K562 (cell line): Measurements from ENCODE around the gene ECPAS. TPM values are rescaled to one million over a fixed set of nuclear protein-coding genes. Genes with fewer than 3 reads are reported as not detected.
A peak's percentile ranks its signal among the peaks of the same experiment; 100 is the strongest.

Experiments used
- ATAC-seq: fragments of 200-7000 bp; cut with Tn5 transposase; 3 replicates; pipeline ENCODE4 v1.9.1; 2020; ENCODE audit warnings: moderate library complexity
- BruUV-seq: library from RNA; stranded (reverse); fragments of 400-500 nt; replicated peaks from 2 replicates; lab custom pipeline; 2021; lab: Mats Ljungman, UMichigan
- CTCF ChIA-PET: fragments of 300-600 bp; formaldehyde crosslinking; extraction: SDS; loops from one replicate; lab custom pipeline; 2021; ENCODE audit warnings: low intra/inter-chr PET ratio; lab: Yijun Ruan, JAX
- POLR2A ChIA-PET: fragments of 300-600, 350-650 bp; sonication (Branson Sonifier 250); formaldehyde crosslinking; extraction: SDS; loops from one replicate; lab custom pipeline; 2021; ENCODE audit warnings: antibody characterized with exemption, inconsistent platforms; lab: Yijun Ruan, JAX
- DNase-seq, 4 experiments: peaks; one replicate each; pipeline versions ENCODE4 v3.0.0 to v3.0.0-alpha.2; 2011 to 2018; ENCODE audit warnings: low spot score in 3 of 4, mixed read lengths in 3 of 4; ENCODE audit errors: extremely low read depth in 1 of 4
- FAIRE-seq: peaks from 2 replicates; lab custom pipeline; 2011; peaks lifted over from hg19 to GRCh38; lab: Jason Lieb, UNC
- H2AFZ ChIP-seq: 2 replicates; pipeline ENCODE4 v1.6.0; 2011; ENCODE audit warnings: low read depth, low read length, control low read depth, inconsistent platforms
- H3K27ac ChIP-seq: fragments of 200-600 bp; 3 replicates; pipeline ENCODE4 v1.8.0; 2011; ENCODE audit warnings: low read depth, mild to moderate bottlenecking, control low read depth, inconsistent platforms, low read length, moderate library complexity, mixed read lengths; ENCODE audit errors: extremely low read depth
- H3K27me3 ChIP-seq, 2 experiments: fragments of 300-600 bp in 1 of 2; 2 replicates in 1 of 2; 3 replicates in 1 of 2; pipeline versions ENCODE4 v1.6.0 to v1.8.0; 2011; ENCODE audit warnings: inconsistent platforms in 2 of 2, low read length in 2 of 2, mild to moderate bottlenecking in 1 of 2, mixed read lengths in 1 of 2, moderate library complexity in 1 of 2; ENCODE audit not compliant: control insufficient read depth in 2 of 2, insufficient read depth in 2 of 2
- H3K36me3 ChIP-seq: fragments of 300-600 bp; 3 replicates; pipeline ENCODE4 v1.8.0; 2011; ENCODE audit warnings: mild to moderate bottlenecking, low read length, inconsistent platforms; ENCODE audit not compliant: control insufficient read depth, insufficient read depth
- H3K4me1 ChIP-seq, 2 experiments: fragments of 200-600 bp in 1 of 2; replicated peaks in 1 of 2; 2 replicates in 1 of 2; 3 replicates in 1 of 2; pipeline versions ENCODE4 v1.5.1 to v1.8.0; 2011; ENCODE audit warnings: inconsistent platforms in 2 of 2, low read length in 2 of 2, mild to moderate bottlenecking in 1 of 2, mixed read lengths in 1 of 2, moderate library complexity in 1 of 2; ENCODE audit not compliant: control insufficient read depth in 2 of 2, insufficient read depth in 2 of 2
- H3K4me2 ChIP-seq: 2 replicates; pipeline ENCODE4 v1.6.1; 2011; ENCODE audit warnings: low read length, control low read depth, inconsistent platforms, mixed read lengths; ENCODE audit not compliant: insufficient read depth
- H3K4me3 ChIP-seq: fragments of 200-600 bp; sonication (generic), shearing (Covaris generic); 2 replicates; pipeline ENCODE4 v1.5.1; 2016; ENCODE audit warnings: control low read depth, inconsistent platforms
- H3K79me2 ChIP-seq: fragments of 200-600 bp; 3 replicates; pipeline ENCODE4 v1.8.0; 2011; ENCODE audit warnings: low read length, inconsistent platforms; ENCODE audit not compliant: control insufficient read depth, insufficient read depth
- H3K9ac ChIP-seq, 2 experiments: 2 replicates each; pipeline versions ENCODE4 v1.6.0 to v1.6.1; 2011; ENCODE audit warnings: low read depth in 2 of 2, low read length in 2 of 2, control low read depth in 1 of 2, inconsistent platforms in 1 of 2, mild to moderate bottlenecking in 1 of 2, mixed read lengths in 1 of 2; ENCODE audit not compliant: insufficient read depth in 1 of 2
- H3K9me1 ChIP-seq: one replicate; pipeline ENCODE4 v1.6.0; 2011; ENCODE audit warnings: inconsistent platforms, mild to moderate bottlenecking, low read length, moderate library complexity; ENCODE audit not compliant: control insufficient read depth, insufficient read depth
- H3K9me3 ChIP-seq: replicated peaks from 2 replicates; pipeline ENCODE4 v1.5.1; 2011; ENCODE audit warnings: low read depth, low read length, inconsistent platforms; ENCODE audit not compliant: control insufficient read depth, insufficient read depth
- H4K20me1 ChIP-seq: replicated peaks from 2 replicates; pipeline ENCODE4 v1.6.1; 2011; ENCODE audit warnings: low read length, inconsistent platforms, mixed read lengths; ENCODE audit not compliant: control insufficient read depth, insufficient read depth
- HCFC1 ChIP-seq: IDR thresholded peaks from 2 replicates; pipeline ENCODE4 v1.6.1; 2012; ENCODE audit warnings: low read depth, low read length, improper control_type of control experiment
- SIN3A ChIP-seq, 2 experiments: fragments of 150-350 bp in 1 of 2; IDR thresholded peaks; 2 replicates each; pipeline ENCODE4 v1.6.1; 2011 to 2016; ENCODE audit warnings: borderline replicate concordance in 2 of 2, low read depth in 2 of 2, low read length in 2 of 2, mild to moderate bottlenecking in 2 of 2, moderate library complexity in 2 of 2; ENCODE audit not compliant: control insufficient read depth in 1 of 2
- SMARCB1 ChIP-seq: IDR thresholded peaks from 2 replicates; pipeline ENCODE4 v1.6.1; 2011; ENCODE audit warnings: improper control_type of control experiment, low read depth; ENCODE audit not compliant: insufficient read length
- SRSF3 ChIP-seq: fragments of 200-400 bp; formaldehyde crosslinking; IDR thresholded peaks from 2 replicates; pipeline ENCODE4 v1.6.1; 2016; ENCODE audit warnings: mild to moderate bottlenecking, low read length, moderate library complexity; ENCODE audit not compliant: insufficient read depth
- ZNF551 ChIP-seq: fragments of 250-450 bp; sonication (Bioruptor Pico); IDR thresholded peaks from 2 replicates; pipeline ENCODE4 v1.5.0; 2021; ENCODE audit warnings: mild to moderate bottlenecking, moderate library complexity
- ZNF780A ChIP-seq: fragments of 250-450 bp; sonication (Bioruptor Pico); IDR thresholded peaks from 2 replicates; pipeline ENCODE4 v1.5.0; 2021; ENCODE audit warnings: mild to moderate bottlenecking
- whole genome bisulfite sequencing: fragments of 100-300 bp; shearing (Covaris generic); methylation state at CpG from one replicate; pipeline ENCODE4 v1.1.6; 2016; ENCODE audit warnings: low coverage, mixed read lengths; ENCODE audit not compliant: insufficient coverage; ENCODE audit errors: missing lambda C conversion rate; 5-methylcytosine and 5-hydroxymethylcytosine counted together
- in situ Hi-C: fragments of 300-500 bp; cut with MboI; formaldehyde crosslinking; loops from 4 replicates; pipeline ENCODE4 v1.15.0; 2018; ENCODE audit warnings: inconsistent platforms, mixed read lengths
- intact Hi-C: fragments of 100-400 bp; cut with micrococcal nuclease; formaldehyde crosslinking; loops from 2 replicates; pipeline ENCODE4 v1.14.2; 2022
- polyA plus RNA-seq, 8 experiments: library from polyadenylated mRNA; depleted of rRNA in 4 of 8; stranded (reverse) in 5 of 8; unstranded in 3 of 8; fragments of >200 nt; fragmentation: Nextera tagmentation in 2 of 8; fragmentation: Illumina TruSeq in 1 of 8; extraction: Ambion mirVana in 2 of 8; extraction: Trizol in 1 of 8; gene quantifications; 2 replicates each; pipeline versions ENCODE4 v1.2.1 to v1.2.3, GENCODE V29; 2011 to 2014; ENCODE audit warnings: inconsistent platforms in 1 of 8, missing spikeins in 1 of 8
- total RNA-seq, 7 experiments: library from RNA; depleted of rRNA in 6 of 7; stranded (reverse); fragments of >200 nt in 6 of 7; fragmentation: Illumina TruSeq in 2 of 7; extraction: Trizol in 2 of 7; gene quantifications; 2 replicates each; pipeline versions ENCODE4 v1.2.1 to v1.2.3, GENCODE V29; 2011 to 2021; ENCODE audit warnings: low replicate concordance in 1 of 7
- TF ChIP-seq, protein P1 (sequence below), 2 experiments: fragments of 450-650 bp; formaldehyde crosslinking in 1 of 2; IDR thresholded peaks; 2 replicates each; pipeline versions ENCODE4 v1.4.0 to v1.6.1; 2014 to 2020; ENCODE audit warnings: mild to moderate bottlenecking in 2 of 2, borderline replicate concordance in 1 of 2, low read depth in 1 of 2
- TF ChIP-seq, protein P2 (sequence below): fragments of 450-650 bp; IDR thresholded peaks from 2 replicates; pipeline ENCODE4 v1.6.1; 2018; ENCODE audit not compliant: partially characterized antibody

The ECPAS gene
- total and polyA plus RNA-seq, 9 of the 15 experiments (the other 6 are each of a cell fraction or from before 2014, with no cell fraction given): 14.5 to 90.9 (median 75.7) TPM

- H3K9me1 ChIP-seq: no peaks in the 10 kb centered on the region
- no TSS peak for BruUV-seq
- FAIRE-seq: peak; percentile 52
- peak; percentile 60 for ATAC-seq
- peaks cover 16% of the 10 kb centered on the region; the same call in 2 of the 3 replicates for H3K36me3 ChIP-seq
- intact Hi-C loops (no loop called here), in situ Hi-C loops (no loop called here)
- CTCF ChIA-PET: no interaction called here
- no peaks in the 10 kb centered on the region for H3K27me3 ChIP-seq
- peak in 1 of 4 experiments; percentile 8 for DNase-seq
- no peak overlapping the region for H2AFZ ChIP-seq
- no peaks in the 10 kb centered on the region; the same call in 1 of the 2 replicates for H4K20me1 ChIP-seq
- H3K79me2 ChIP-seq: peaks cover 100% of the 10 kb centered on the region
- POLR2A ChIA-PET: interaction anchor here (0.7 kb wide), 1 partner anchor 27 kb away, joined by 3 read pairs; no protein-coding TSS in a partner anchor
- H3K9me3 ChIP-seq: peaks cover under 1% of the 10 kb centered on the region; the same call in 1 of the 2 replicates
- H3K4me2 ChIP-seq: no peak overlapping the region
- WGBS: 71% methylated on average over 2 of the region's 2 CpGs
- H3K4me1 ChIP-seq: no peaks in the 10 kb centered on the region; a peak in 1 of 5 replicates
- H3K27ac ChIP-seq: no peak overlapping the region
- no peak overlapping the region for H3K4me3 ChIP-seq
- no peak overlapping the region for H3K9ac ChIP-seq
- TF ChIP-seq HCFC1 (no peak), SMARCB1 (no peak), SRSF3 (no peak), ZNF780A (CRISPR knock-in tag) (no peak), ZNF551 (CRISPR knock-in tag) (no peak), SIN3A (IDR thresholded peaks at IDR 0.05; ENCODE audit: borderline replicate concordance in 2 of 2, control insufficient read depth in 1 of 2, low read depth in 2 of 2, low read length in 2 of 2) (no peak)
- TF ChIP-seq, protein P1, sequence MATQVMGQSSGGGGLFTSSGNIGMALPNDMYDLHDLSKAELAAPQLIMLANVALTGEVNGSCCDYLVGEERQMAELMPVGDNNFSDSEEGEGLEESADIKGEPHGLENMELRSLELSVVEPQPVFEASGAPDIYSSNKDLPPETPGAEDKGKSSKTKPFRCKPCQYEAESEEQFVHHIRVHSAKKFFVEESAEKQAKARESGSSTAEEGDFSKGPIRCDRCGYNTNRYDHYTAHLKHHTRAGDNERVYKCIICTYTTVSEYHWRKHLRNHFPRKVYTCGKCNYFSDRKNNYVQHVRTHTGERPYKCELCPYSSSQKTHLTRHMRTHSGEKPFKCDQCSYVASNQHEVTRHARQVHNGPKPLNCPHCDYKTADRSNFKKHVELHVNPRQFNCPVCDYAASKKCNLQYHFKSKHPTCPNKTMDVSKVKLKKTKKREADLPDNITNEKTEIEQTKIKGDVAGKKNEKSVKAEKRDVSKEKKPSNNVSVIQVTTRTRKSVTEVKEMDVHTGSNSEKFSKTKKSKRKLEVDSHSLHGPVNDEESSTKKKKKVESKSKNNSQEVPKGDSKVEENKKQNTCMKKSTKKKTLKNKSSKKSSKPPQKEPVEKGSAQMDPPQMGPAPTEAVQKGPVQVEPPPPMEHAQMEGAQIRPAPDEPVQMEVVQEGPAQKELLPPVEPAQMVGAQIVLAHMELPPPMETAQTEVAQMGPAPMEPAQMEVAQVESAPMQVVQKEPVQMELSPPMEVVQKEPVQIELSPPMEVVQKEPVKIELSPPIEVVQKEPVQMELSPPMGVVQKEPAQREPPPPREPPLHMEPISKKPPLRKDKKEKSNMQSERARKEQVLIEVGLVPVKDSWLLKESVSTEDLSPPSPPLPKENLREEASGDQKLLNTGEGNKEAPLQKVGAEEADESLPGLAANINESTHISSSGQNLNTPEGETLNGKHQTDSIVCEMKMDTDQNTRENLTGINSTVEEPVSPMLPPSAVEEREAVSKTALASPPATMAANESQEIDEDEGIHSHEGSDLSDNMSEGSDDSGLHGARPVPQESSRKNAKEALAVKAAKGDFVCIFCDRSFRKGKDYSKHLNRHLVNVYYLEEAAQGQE (IDR thresholded peaks at IDR 0.05; ENCODE audit: borderline replicate concordance): no peak
- TF ChIP-seq, protein P1 (CRISPR knock-in tag; IDR thresholded peaks at IDR 0.05; ENCODE audit: low read depth): no peak
- TF ChIP-seq, protein P2, sequence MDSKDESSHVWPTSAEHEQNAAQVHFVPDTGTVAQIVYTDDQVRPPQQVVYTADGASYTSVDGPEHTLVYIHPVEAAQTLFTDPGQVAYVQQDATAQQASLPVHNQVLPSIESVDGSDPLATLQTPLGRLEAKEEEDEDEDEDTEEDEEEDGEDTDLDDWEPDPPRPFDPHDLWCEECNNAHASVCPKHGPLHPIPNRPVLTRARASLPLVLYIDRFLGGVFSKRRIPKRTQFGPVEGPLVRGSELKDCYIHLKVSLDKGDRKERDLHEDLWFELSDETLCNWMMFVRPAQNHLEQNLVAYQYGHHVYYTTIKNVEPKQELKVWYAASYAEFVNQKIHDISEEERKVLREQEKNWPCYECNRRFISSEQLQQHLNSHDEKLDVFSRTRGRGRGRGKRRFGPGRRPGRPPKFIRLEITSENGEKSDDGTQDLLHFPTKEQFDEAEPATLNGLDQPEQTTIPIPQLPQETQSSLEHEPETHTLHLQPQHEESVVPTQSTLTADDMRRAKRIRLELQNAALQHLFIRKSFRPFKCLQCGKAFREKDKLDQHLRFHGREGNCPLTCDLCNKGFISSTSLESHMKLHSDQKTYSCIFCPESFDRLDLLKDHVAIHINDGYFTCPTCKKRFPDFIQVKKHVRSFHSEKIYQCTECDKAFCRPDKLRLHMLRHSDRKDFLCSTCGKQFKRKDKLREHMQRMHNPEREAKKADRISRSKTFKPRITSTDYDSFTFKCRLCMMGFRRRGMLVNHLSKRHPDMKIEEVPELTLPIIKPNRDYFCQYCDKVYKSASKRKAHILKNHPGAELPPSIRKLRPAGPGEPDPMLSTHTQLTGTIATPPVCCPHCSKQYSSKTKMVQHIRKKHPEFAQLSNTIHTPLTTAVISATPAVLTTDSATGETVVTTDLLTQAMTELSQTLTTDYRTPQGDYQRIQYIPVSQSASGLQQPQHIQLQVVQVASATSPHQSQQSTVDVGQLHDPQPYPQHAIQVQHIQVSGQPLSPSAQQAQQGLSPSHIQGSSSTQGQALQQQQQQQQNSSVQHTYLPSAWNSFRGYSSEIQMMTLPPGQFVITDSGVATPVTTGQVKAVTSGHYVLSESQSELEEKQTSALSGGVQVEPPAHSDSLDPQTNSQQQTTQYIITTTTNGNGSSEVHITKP: no peak
These were observed 27.7 kb downstream of the ECPAS start for GRCh38 chr9:111456529-111456928.
